GM18520 (cell line): ENCODE data around the gene FAM53C.

Experiments
- ATAC-seq: cut with Tn5 transposase; IDR thresholded peaks from one replicate; pipeline ENCODE4 v1.9.1; 2021; ENCODE audit not compliant: unreplicated experiment

The FAM53C gene

DNA sequence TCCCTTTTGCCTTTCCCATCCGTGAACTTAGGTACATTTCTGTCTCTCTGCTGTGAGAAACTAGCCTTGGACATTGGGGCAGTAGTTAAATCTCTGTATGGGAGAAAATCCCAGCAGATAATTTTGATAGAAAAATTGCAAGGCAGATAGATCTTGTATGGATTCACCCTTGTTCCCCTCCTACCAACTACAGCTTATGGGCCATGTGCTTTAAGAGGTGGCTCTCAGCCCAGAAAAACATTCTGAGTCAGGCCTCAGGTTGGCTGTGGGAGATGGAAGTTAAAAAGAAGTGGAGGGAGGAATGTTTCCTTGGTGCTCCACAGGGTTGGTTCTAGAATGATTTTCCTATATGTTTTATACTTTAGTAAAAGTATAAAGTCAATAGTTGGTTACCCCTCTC lies 13.0 kb downstream of the FAM53C start:
- no peak for ATAC-seq

DNA sequence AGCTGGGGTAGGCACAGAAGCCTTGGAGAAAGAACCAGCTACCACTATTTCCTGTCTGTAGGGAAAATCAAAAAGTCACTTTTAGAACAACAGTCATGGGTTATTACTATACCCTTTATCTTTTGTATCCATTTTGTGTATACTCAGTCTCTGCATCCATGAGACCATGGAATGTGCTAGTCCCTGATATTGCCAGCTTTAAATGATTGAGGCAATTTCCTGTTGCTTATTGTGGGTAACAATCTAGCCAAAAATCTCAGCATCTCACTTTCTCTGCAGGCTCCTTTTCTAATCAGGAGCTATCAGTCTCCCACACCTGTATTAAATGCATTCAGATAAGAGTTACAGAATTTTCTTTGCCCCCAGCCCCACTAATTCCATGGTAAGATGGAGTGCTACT lies 13.5 kb downstream of the FAM53C start:
- ATAC-seq, result no peak

DNA sequence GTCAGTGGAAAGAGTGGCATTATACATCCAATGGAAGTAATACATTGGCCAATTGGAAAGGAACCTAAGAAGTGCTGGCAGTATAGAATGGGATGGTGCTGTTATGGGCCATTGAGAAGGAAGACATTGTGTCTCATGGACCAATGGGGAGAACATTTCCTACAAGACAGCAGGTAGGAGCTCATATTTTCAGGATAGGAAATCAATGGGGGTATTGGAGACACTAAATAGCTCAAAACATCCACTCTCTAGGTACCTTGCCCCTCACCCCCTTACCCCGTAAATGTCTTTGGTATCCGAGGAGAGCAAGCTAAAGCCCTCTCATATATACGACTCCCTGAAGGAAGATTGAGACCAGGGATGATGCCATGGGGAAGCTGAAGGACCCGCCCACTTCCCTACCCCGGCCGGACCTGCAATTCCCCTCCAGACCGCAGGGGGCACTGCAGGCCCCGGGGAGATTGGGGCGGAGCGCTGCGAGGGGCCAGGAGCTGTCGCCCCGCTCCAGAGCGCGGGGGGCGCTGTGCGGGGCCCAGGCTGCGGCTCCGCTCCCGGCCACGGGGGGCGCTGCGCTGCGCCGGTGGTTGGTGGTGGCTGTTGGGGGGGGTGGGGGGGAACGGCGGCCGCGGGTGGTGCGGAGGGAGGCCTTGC lies 14.1 kb downstream of the FAM53C start, which contains the start of gene KDM3B:
TSS of gene KDM3B (plus strand) at position 615 of the 651 bp plus-strand sequence. CDS start 111 bp downstream, outside the sequence.
- peak; percentile 57 for ATAC-seq

DNA sequence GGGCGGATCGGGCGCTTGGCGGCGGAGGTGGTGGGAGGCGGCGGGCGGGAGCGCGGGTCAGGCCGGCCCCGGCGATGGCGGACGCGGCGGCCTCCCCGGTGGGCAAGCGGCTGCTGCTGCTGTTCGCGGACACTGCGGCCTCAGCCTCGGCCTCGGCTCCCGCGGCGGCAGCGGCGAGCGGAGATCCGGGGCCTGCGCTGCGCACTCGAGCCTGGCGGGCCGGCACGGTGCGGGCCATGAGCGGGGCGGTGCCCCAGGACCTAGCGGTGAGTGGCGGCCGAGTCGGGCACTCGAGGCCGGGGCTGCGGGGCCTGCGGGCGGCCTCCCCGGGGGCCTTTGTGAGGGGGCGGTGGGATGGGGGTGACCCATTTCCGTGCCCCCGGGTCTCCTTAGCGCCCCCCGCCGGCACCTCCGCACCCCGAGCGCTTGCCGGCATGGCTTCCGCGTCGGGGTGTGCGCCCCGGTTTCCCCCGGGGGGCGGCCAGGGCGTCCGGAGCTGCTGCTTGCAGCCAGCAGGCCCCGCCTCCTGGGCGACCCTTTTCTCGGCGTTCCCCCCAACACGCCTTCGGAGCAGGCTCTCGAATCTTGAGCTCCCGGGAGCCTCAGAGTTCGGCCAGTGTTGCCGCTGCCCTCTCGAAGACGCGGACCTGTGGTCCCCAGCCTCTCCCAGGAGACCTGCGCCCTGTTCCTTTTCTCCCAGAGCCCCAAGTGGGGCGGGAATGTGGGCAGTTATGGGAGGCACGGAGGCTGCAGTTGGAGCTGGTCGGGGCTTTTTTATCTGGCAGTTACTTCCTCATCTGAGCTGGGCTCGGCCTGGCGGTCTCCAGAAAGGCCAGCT lies 14.9 kb downstream of the FAM53C start:
- ATAC-seq, result peak; percentile 19

DNA sequence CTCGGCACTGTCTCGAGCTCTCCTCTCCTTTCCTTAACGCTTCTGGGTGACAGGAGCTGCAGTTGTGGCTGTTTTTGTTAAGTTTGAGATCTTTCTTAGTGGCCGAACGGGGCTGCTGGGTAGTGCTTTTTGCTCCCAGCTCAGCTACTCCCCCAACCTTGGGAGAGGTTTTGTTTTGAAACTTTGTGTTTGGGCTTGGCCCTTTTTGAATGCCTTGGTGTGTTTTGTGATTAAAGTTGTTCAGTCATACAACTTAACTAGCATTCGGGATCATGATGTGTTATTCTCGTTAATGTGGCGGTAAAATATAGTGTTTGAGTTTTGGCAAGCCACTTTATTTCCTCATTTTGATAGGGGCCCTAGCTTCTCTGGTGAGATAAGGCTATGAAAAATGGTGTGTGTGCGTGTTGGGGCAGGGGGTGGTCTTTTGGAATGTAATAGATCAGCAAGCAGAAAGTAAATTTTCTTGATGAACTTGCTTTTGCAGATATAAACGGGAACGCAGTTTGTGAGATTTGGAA lies 15.6 kb downstream of the FAM53C start:
- ATAC-seq, result no peak

DNA sequence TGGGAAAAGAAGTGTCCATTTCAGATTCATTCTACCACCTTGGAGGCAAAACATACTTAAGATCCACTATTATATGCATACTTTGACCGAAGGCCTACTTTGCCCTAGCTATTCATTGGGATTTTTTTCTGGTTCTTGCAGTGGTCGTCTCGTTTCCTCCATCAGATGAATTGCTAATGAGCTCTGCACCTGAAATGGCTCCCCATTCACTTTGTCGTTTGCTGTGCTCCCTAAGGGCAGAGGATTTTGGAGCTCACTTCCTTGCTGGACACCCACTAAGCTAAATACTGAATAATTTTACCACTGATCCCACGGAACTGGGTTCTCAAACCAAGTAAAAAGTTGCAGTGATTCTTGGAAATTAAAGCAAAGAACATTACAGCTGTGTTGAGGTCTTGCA lies 16.3 kb downstream of the FAM53C start:
- no peak for ATAC-seq

DNA sequence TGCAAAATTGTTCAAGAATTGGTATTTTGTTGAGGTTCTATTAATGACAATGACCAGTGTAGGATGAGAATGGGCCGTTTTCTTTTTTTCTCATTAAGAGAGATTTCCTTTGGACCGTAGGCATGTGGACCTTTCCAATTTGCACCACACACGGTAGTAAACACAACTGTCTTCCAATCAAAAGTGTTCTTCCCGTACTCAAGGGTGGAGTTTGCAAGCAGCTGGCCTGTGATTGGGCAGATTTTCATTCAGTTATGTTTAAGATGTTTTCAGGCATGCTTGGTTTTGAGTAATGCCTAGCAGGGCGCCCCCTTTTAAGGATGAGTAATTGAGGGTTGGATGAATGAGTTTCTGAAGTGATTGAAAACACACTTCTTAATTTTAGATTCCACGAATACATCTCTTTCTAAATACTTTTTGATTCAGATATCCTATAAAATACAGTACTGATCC lies 16.9 kb downstream of the FAM53C start:
- peak; percentile 49 for ATAC-seq

DNA sequence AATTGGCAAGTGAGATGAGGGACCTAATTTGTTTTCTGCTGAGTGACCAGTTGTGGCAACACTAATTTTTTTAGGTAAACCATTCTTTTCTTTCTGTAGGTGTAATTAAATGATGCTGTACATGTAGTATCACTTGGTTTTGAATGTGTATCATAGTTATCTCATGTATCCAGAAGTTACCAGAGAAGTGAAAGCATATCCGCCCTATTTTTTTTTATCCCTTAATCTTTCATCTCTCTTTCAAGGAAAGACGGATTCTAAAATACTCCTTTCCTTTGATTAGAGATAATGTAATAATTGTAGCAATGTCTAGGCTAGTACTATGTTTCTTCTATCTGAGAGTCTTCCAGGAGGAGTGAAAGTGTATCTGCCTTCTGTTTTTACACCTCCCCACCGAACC lies 21.6 kb downstream of the FAM53C start:
- no peak for ATAC-seq

DNA sequence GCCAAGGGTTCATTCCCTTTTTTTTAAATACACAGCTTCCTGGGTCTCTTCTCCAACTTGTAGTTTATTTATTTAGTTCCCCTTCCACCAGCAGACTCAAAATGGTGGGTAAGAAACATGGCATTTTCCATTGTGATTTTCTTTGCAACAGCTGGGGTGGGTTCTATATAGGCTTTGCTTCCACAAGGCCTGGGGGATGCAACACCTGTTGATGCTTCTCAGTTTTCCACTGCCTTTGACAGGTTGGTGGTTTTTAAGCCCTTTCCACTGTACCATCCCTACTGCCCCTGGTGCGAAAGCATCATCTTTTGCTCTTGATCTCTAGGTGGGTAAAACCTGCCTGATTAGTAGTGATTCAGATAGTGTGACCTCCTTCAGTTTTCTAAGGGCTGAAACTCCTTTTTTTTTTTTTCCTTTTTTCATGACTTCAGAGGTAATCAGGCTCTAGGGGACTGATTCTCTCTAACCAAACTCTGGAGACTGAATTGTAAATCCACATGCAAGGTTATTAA lies 22.9 kb downstream of the FAM53C start:
- ATAC-seq, result no peak

DNA sequence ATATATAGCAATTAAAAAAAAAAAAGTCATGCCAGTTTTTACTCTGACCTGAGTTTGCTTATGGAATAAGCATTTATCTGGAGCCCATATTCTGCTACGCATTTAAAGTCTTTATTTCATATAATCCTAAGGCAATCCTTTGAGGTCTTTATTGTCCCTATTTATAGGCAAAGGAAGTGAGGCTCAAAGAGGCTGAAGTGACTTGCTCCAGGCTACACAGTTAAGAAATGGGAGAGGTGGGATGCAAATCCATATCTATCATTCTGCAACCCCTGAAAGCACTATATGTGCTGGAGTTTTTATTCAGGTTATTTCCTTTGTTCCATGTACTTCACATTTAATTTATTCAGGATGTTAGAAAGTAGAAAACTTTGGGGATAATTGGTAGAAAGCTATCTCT lies 26.5 kb downstream of the FAM53C start:
- ATAC-seq, result no peak

DNA sequence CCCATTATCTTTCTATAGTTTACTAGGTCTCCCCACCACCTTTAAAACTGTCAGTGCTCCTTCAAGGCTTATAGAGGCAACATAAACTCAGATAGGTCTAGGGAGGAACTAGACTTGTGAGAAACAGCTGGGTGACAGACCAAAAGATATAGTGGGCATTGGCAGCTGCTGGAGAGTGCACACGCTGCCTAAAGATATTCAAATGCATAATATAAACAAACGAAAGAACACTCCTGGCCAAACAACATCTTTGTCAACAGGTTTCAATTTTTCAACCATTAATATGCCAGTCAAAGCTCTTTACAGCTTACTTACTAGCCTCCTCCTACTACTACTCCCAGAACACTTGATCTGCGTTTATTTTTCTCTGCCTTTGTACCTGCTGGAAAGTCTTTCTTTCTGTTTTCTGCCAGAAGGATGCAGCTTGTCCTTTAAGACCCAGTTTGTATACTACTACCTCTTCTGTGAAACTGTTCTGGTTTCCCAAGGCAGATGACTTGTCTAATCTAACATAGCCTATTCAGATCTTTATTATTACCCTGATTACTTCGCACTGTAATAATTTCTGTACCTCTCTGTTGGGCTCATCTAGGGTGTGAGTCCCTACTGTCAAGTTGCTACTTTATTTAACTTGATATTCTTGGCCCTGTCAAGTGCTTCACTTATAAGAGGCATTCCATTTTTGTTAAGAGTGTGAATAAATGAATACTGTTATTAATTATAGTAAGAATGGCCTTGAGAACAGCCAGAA lies 28.7 kb downstream of the FAM53C start:
- ATAC-seq, result no peak

DNA sequence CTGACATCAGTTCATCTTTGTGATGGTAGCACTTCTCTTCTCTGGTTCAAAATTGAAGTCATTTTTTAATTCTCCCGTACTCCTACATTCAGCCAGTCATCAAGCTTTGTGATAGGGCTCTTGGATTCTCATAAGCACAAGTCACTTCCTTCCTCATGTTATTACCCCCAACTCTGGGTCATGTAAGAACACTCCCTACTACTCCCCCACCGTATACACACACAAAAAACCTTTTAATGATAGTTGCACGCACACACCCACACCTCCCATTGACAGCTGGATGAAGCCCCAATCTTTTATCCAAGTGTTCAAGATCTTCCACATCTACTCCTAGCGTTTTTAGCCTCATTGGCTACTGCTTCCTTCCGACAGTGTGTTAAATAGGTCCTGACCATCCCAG lies 31.2 kb downstream of the FAM53C start:
- ATAC-seq, result no peak

DNA sequence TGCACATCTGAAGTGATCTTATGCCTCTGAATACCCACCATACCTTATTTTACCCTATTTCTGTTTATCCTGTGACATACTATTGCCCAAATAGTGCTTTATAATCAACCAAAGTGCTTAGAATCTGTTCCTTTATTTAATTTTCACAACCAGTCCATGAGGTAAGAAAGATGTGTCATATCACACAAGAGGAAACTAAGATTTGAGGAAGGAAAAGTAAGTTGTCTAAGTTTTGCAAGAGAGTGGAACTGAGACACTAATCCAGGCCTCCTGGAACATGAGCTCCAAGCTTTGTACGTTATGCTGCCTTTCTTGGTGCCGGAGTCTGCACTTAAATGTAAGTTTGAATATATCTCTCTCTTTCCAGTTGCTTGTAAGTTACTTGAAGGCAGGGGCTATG lies 31.6 kb downstream of the FAM53C start:
- no peak for ATAC-seq

DNA sequence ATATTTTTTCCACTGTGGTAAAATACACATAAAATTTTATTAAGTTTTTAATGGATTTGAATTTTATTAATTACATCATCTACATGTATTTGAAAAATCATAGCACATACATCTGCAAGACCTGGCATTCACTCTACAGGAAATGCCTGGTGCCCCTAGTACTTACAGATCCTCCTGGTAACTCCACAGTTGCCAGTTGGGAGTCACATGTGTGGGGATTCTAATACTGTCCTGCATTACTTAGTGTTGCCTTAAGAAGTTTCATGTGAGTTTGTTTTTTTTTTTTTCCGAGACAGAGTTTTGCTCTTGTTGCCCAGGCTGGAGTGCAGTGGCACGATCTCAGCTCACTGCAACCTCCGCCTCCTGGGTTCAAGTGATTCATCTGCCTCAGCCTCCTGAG lies 32.5 kb downstream of the FAM53C start:
- ATAC-seq, result no peak

DNA sequence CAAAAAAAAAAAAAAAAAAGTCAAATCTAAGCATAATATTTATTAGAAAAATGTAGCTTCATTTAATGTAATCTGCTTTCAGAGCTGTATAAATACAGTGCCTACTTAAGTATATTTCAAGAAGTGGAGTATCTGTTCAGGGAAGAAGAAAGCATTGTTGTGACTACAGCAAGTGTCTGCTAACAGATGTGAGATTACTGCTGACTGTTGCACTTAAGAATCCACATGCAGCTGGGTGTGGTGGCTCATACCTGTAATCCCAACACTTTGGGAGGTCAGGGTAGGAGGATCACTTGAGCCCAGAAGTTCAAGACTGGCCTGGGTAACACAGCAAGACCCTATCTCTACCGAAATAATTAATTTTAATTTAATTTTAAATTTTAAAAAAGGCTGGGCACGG lies 33.4 kb downstream of the FAM53C start:
- no peak for ATAC-seq

DNA sequence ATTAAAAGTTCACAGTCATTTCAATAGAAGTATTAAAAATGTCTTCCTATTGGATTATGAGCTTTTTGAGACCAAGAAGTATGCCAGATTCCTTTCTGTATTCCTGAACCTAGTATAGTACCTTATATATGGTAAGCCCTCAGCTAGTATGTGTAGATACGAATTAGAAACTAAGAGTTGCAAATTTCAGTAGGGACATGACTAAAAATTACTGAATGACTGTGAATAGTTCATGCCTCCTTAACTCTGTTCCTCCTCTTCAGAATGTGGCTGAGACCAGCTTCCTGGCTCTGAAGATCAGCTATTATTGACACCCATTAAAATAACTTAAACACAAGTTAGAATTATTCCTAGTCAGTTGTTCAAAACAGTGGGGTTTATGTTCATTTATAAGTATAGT lies 34.2 kb downstream of the FAM53C start:
- ATAC-seq, result no peak

DNA sequence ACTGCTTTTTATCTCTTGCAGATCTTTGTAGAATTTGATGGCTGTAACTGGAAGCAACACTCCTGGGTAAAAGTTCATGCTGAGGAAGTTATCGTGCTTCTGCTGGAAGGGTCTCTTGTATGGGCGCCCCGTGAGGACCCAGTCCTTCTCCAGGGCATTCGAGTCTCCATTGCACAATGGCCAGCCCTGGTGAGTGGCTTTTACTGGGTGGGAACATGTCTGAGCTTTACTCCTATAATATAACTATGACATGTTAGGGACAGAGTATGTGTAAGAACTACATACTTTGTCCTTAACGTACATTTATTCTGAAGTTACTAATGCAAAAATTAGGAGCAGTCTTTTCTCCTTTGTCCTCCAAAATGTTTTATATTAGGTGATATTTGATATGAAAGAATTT lies 34.6 kb downstream of the FAM53C start:
- ATAC-seq, result no peak

DNA sequence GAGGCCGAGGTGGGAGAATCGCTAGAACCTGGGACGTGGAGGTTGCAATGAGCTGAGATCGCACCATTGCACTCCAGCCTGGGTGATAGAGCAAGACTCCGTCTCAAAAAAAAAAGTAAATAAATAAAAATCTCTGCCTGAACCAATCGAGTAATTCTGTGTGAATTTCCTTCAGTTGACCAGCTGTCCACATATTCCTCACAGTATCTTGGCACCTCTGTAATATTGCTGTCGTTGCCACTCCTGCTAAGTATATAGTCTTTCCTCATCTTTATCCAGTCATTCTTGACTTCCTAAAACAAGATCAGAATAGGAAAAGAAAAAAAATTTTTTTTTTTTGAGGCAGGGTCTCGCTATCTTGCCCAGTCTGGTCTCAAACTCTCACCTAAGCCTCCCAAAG lies 44.3 kb downstream of the FAM53C start:
- ATAC-seq, result no peak

DNA sequence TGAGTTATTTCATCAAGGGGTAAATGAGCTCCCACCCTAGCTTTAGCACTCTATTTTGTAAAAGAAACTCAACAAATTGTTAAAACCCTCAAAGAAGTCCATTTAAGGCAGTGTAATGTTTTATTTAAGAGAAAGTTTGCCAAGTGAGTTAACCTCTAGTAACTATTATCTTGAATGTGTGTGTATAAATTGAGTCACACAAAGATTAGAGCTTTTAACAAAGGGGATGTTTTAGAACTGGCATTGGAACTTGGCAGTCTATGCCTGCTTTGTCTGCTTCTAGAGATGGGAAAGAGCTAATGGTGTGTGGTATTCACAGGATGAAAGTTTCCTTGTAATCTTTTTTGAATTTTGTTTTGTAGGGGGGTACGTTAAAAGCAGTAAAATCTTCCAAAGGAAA lies 47.6 kb downstream of the FAM53C start:
- no peak for ATAC-seq

DNA sequence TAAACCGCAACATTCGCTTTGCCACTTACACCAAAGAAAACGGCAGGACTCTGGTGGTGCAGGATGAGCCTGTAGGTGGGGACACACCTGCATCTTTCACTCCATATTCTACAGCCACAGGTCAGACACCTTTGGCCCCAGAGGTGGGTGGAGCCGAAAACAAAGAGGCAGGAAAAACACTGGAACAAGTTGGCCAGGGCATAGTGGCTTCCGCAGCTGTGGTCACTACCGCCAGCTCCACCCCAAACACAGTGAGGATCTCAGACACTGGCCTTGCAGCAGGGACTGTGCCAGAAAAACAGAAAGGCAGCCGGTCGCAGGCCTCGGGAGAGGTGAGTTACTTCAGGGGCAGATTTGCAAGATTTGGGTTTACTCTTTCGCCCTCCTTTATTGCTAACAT lies 48.2 kb downstream of the FAM53C start:
- ATAC-seq, result no peak

DNA sequence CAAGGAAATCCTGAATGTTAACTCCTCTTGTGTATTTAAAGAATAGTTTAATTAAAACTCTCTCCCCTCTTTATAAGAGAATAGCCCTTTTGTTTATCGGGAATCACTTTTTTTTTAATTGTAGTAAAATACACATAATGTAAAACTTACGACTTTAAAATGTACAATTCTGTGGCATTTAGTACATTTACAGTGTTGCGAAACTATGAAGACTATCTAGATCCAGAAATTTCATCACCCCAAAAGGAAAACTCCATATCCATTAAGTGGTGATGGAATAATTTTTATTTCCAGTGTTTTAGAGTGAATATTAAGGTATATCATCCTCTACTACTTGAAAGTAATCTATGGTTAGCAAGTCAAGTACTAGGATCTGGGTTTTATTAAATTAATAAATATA lies 51.3 kb downstream of the FAM53C start:
- ATAC-seq, result no peak
